Upper lobe of right lung (tissue), 1 donor: ENCODE data around the gene MTFMT. TPM values are rescaled to one million over a fixed set of nuclear protein-coding genes. Genes with fewer than 3 reads are reported as not detected.

ENCODE experiments used
- ATAC-seq: fragments of 200-7000 bp; cut with Tn5 transposase; one replicate; pipeline ENCODE4 v1.9.1; 2020; ENCODE audit warnings: mild to moderate bottlenecking, moderate library complexity
- DNase-seq: peaks from one replicate; pipeline ENCODE4 v3.0.0-alpha.2; 2020
- H3K27ac ChIP-seq: fragments of 200-600 bp; one replicate; pipeline ENCODE4 v1.8.0; 2022
- H3K27me3 ChIP-seq: fragments of 200-600 bp; one replicate; pipeline ENCODE4 v1.8.0; 2022; ENCODE audit warnings: mild to moderate bottlenecking
- H3K36me3 ChIP-seq: fragments of 200-600 bp; one replicate; pipeline ENCODE4 v1.8.0; 2022
- H3K4me1 ChIP-seq: fragments of 200-600 bp; one replicate; pipeline ENCODE4 v1.8.0; 2022
- H3K4me3 ChIP-seq: fragments of 200-600 bp; one replicate; pipeline ENCODE4 v1.8.0; 2022; ENCODE audit warnings: mild to moderate bottlenecking
- H3K9me3 ChIP-seq: fragments of 200-600 bp; one replicate; pipeline ENCODE4 v1.8.0; 2022
- intact Hi-C: fragments of 100-400 bp; cut with DNase I; formaldehyde crosslinking; loops from one replicate; pipeline ENCODE4 v1.11.0; 2022
- total RNA-seq: library from RNA; stranded (reverse); fragmentation: NEBNext Ultra II Directional; extraction: Animal tissue kit (Norgen Biotek cat#: 25700); gene quantifications from one replicate; pipeline ENCODE4 v1.2.1, GENCODE V29; 2021
- TF ChIP-seq, protein P1 (sequence below): fragments of 200-600 bp; IDR thresholded peaks from one replicate; pipeline ENCODE4 v1.8.0; 2022; ENCODE audit warnings: antibody characterized with exemption
- donor health status: DM: no; HTN: yes; CAD: no; lungs with severe emphysema.

MTFMT gene
- total RNA-seq, 1 donor from 2014 or later = 13.7 TPM

- intact Hi-C loops = no loop called here
Observed at GRCh38 chr15:64997745-64998375, 31.6 kb downstream of the MTFMT start.

GRCh38 chr15:64997066-64997465 is 32.4 kb downstream of the MTFMT start:
- Histone ChIP-seq H3K4me3 (no peak overlapping the region), H3K27me3 (no peaks in the 10 kb centered on the region), H3K9me3 (no peaks in the 10 kb centered on the region), H3K27ac (no peak overlapping the region), H3K36me3 (peaks cover 7% of the 10 kb centered on the region), H3K4me1 (no peaks in the 10 kb centered on the region)
- no peak for ATAC-seq
- intact Hi-C loops = no loop called here
- TF ChIP-seq, protein P1, sequence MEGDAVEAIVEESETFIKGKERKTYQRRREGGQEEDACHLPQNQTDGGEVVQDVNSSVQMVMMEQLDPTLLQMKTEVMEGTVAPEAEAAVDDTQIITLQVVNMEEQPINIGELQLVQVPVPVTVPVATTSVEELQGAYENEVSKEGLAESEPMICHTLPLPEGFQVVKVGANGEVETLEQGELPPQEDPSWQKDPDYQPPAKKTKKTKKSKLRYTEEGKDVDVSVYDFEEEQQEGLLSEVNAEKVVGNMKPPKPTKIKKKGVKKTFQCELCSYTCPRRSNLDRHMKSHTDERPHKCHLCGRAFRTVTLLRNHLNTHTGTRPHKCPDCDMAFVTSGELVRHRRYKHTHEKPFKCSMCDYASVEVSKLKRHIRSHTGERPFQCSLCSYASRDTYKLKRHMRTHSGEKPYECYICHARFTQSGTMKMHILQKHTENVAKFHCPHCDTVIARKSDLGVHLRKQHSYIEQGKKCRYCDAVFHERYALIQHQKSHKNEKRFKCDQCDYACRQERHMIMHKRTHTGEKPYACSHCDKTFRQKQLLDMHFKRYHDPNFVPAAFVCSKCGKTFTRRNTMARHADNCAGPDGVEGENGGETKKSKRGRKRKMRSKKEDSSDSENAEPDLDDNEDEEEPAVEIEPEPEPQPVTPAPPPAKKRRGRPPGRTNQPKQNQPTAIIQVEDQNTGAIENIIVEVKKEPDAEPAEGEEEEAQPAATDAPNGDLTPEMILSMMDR = no peak
- no peak for DNase-seq

More at GRCh38 chr15:64997745-64998375, 31.6 kb downstream of the MTFMT start:
- no peak overlapping the region for H3K4me3 ChIP-seq
- H3K27me3 ChIP-seq = no peaks in the 10 kb centered on the region
- H3K4me1 ChIP-seq = no peaks in the 10 kb centered on the region
- H3K27ac ChIP-seq = no peak overlapping the region
- no peaks in the 10 kb centered on the region for H3K9me3 ChIP-seq
- no peak for ATAC-seq
- TF ChIP-seq, protein P1 = no peak
- no peak for DNase-seq
- peaks cover 8% of the 10 kb centered on the region for H3K36me3 ChIP-seq

DNA sequence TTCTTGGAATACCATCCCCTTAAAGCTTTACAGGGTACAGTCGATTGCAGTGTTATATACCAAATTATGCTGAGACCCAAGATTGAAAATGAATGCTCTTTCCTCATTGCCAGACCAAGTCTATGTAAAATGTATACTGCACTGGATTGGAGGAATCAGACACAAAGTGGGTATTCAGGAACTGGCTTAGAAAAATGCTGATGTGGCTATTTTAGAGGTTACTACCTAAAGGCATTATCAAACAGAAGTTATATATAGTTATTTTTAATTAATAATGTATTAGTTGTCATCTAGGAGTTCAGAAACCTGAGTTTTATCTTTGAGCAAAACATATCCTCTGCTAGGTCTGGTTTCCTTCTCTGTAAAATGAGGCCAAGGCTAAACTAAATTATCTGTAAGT is 36.1 kb downstream of the MTFMT start:
- TF ChIP-seq, protein P1 = no peak
- no peak for ATAC-seq

DNA sequence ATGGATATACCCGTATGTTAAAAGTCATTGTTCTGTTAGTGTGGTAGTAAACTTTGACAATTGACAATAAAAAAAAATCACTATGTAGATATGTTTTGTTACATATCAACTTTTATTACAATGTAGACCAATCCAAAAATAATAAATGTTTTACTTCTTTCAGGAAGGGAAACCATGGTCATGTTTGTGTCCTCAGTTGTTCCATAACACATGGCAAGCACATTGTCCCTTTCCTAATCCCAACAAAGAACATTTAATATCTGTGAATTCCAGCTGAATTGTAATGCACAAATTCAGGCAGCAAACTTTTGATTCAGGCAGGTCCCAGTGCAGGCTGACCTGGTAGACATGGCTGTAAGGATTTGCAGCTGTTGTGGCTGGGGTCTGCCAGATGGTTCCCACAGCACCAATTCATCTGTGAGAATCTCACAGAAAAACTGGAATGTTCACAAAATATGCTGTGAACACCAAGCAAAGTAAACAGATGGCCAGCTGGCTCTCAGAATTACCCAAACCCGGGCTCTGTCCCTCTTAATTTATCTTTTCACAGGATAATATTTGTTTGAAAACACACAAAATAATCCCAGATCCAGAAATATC is 37.8 kb downstream of the MTFMT start:
- no peak overlapping the region for H3K27ac ChIP-seq
- no peak overlapping the region for H3K4me3 ChIP-seq
- H3K4me1 ChIP-seq = peaks cover 26% of the 10 kb centered on the region
- no peaks in the 10 kb centered on the region for H3K27me3 ChIP-seq
- H3K36me3 ChIP-seq = no peaks in the 10 kb centered on the region
- intact Hi-C loops = no loop called here
- no peaks in the 10 kb centered on the region for H3K9me3 ChIP-seq
- DNase-seq = no peak
- no peak for ATAC-seq
- TF ChIP-seq, protein P1 = no peak

More for the DNA sequence above, 36.1 kb downstream of the MTFMT start:
- intact Hi-C loops = no loop called here
- Histone ChIP-seq H3K36me3 (no peaks in the 10 kb centered on the region), H3K4me1 (peaks cover 10% of the 10 kb centered on the region), H3K4me3 (no peak overlapping the region), H3K9me3 (no peaks in the 10 kb centered on the region), H3K27ac (no peak overlapping the region), H3K27me3 (no peaks in the 10 kb centered on the region)
- no peak for DNase-seq

DNA sequence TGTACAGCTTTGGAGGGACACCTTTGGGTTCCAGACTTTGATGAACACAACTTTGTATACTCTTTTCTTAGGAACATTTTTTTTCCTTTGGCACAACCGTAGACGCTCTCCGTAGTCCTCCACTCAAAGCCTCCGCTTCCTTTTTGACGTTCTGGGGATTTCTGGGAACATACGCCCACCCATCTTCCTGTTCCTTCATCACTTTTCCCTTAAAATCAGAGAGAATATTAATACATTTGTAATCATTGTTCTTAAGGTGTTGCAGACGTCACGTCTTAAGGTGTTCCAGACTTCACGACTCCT is 39.3 kb downstream of the MTFMT start:
- no peak for DNase-seq
- no peaks in the 10 kb centered on the region for H3K9me3 ChIP-seq
- intact Hi-C loops = no loop called here
- peak overlapping the region; percentile 94 for H3K27ac ChIP-seq
- H3K36me3 ChIP-seq = no peaks in the 10 kb centered on the region
- no peak for ATAC-seq
- TF ChIP-seq, protein P1 = no peak
- peak overlapping the region; percentile 96 for H3K4me3 ChIP-seq
- peaks cover 39% of the 10 kb centered on the region for H3K4me1 ChIP-seq
- H3K27me3 ChIP-seq = no peaks in the 10 kb centered on the region
